HEK293T (cell line): Measurements from ENCODE around the gene CHRNA10.

Experiments used
- CTCF ChIA-PET: fragments of 350-600 bp; formaldehyde crosslinking; extraction: SDS; loops from one replicate; lab custom pipeline; 2021; ENCODE audit warnings: antibody characterized with exemption, inconsistent platforms; lab: Yijun Ruan, JAX
- POLR2A ChIA-PET: fragments of 350-600 bp; formaldehyde crosslinking; extraction: SDS; loops from one replicate; lab custom pipeline; 2020; ENCODE audit warnings: antibody characterized with exemption, inconsistent platforms; lab: Yijun Ruan, JAX
- DNase-seq: peaks from one replicate; pipeline ENCODE4 v3.0.0; 2012; ENCODE audit warnings: mixed read lengths; ENCODE audit errors: extremely low spot score
- ARNT ChIP-seq: fragments of 450-650 bp; IDR thresholded peaks from 2 replicates; pipeline ENCODE4 v1.6.1; 2017; ENCODE audit warnings: mild to moderate bottlenecking
- BHLHE40 ChIP-seq: fragments of 450-650 bp; IDR thresholded peaks from 2 replicates; pipeline ENCODE4 v1.6.1; 2016; ENCODE audit warnings: mild to moderate bottlenecking, moderate library complexity, borderline replicate concordance
- CTBP1 ChIP-seq: fragments of 450-650 bp; IDR thresholded peaks from 2 replicates; pipeline ENCODE4 v1.6.1; 2016; ENCODE audit warnings: borderline replicate concordance
- ELF4 ChIP-seq: fragments of 450-650 bp; IDR thresholded peaks from 2 replicates; pipeline ENCODE4 v1.6.1; 2017; ENCODE audit warnings: antibody characterized with exemption
- FOXA1 ChIP-seq: fragments of 450-650 bp; IDR thresholded peaks from 2 replicates; pipeline ENCODE4 v1.6.1; 2016; ENCODE audit warnings: mild to moderate bottlenecking
- FOXK2 ChIP-seq: fragments of 450-650 bp; IDR thresholded peaks from 2 replicates; pipeline ENCODE4 v1.6.1; 2016; ENCODE audit warnings: mild to moderate bottlenecking
- FOXM1 ChIP-seq: fragments of 450-650 bp; IDR thresholded peaks from 2 replicates; pipeline ENCODE4 v1.6.1; 2017; ENCODE audit warnings: mild to moderate bottlenecking, borderline replicate concordance
- HDGF ChIP-seq: fragments of 450-650 bp; IDR thresholded peaks from 2 replicates; pipeline ENCODE4 v1.6.1; 2017; ENCODE audit warnings: antibody characterized with exemption, borderline replicate concordance
- L3MBTL2 ChIP-seq: fragments of 450-650 bp; conservative IDR thresholded peaks from 2 replicates; pipeline ENCODE4 v1.6.1; 2016; ENCODE audit warnings: mild to moderate bottlenecking
- LEF1 ChIP-seq: fragments of 450-650 bp; IDR thresholded peaks from 2 replicates; pipeline ENCODE4 v1.6.1; 2017; ENCODE audit warnings: mild to moderate bottlenecking, borderline replicate concordance
- NFRKB ChIP-seq: fragments of 450-650 bp; IDR thresholded peaks from 2 replicates; pipeline ENCODE4 v1.6.1; 2016; ENCODE audit warnings: mild to moderate bottlenecking, moderate library complexity
- PKNOX1 ChIP-seq: fragments of 450-650 bp; IDR thresholded peaks from 2 replicates; pipeline ENCODE4 v1.6.1; 2016
- SP1 ChIP-seq: fragments of 450-650 bp; IDR thresholded peaks from 2 replicates; pipeline ENCODE4 v1.6.1; 2017
- SUZ12 ChIP-seq: fragments of 450-650 bp; IDR thresholded peaks from 2 replicates; pipeline ENCODE4 v1.6.1; 2016; ENCODE audit warnings: mild to moderate bottlenecking
- TARDBP ChIP-seq: fragments of 450-650 bp; IDR thresholded peaks from 2 replicates; pipeline ENCODE4 v1.6.1; 2016
- ZNF384 ChIP-seq: fragments of 450-650 bp; IDR thresholded peaks from 2 replicates; pipeline ENCODE4 v1.6.1; 2016

The CHRNA10 gene

DNA sequence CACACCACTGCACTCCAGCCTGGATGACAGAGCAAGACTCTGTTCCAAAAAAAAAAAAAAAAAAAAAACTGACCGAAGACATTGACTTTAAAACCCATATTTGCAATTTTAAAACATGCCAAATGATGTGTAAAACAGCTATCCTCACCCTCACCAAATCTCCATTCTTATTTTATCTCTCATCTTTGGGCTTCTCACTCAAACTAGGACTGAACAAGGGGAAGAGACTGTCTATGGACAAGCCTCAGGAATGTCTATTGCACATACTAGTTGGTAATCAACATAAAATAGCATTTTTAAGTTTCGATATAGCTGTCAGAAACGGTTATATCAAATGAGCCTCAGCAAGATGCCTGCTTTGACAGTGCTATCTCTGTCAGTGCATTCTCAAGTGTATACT is 7.9 kb upstream of the CHRNA10 start:
- CTCF ChIA-PET, result no interaction called here
- POLR2A ChIA-PET, result no interaction called here
- TF ChIP-seq ELF4, result no peak
- TF ChIP-seq FOXA1, result no peak
- no peak for TF ChIP-seq CTBP1
- TF ChIP-seq TARDBP, result no peak
- TF ChIP-seq NFRKB, result no peak
- TF ChIP-seq SUZ12, result no peak
- no peak for TF ChIP-seq ZNF384
- TF ChIP-seq LEF1, result no peak
- TF ChIP-seq L3MBTL2, result no peak
- TF ChIP-seq PKNOX1, result no peak
- TF ChIP-seq BHLHE40, result no peak
- no peak for TF ChIP-seq FOXM1
- no peak for TF ChIP-seq SP1
- no peak for TF ChIP-seq HDGF
- TF ChIP-seq ARNT, result no peak
- TF ChIP-seq FOXK2, result no peak
- no peak for DNase-seq

- CTCF ChIA-PET, result no interaction called here
- POLR2A ChIA-PET, result no interaction called here
- DNase-seq, result no peak
- TF ChIP-seq ZNF384, result no peak
- TF ChIP-seq FOXK2, result no peak
- TF ChIP-seq ELF4, result no peak
- TF ChIP-seq ARNT, result no peak
- TF ChIP-seq TARDBP, result no peak
Observed at GRCh38 chr11:3675971-3676370, 4.8 kb upstream of the CHRNA10 start.

GRCh38 chr11:3674189-3674588 is 3.0 kb upstream of the CHRNA10 start:
- DNase-seq, result no peak
- ChIA-PET CTCF (no interaction called here), POLR2A (no interaction called here)
- no peak for TF ChIP-seq SUZ12
- no peak for TF ChIP-seq ELF4
- no peak for TF ChIP-seq FOXK2
- no peak for TF ChIP-seq NFRKB
- TF ChIP-seq SP1, result no peak
- TF ChIP-seq PKNOX1, result no peak
- no peak for TF ChIP-seq BHLHE40
- no peak for TF ChIP-seq TARDBP
- no peak for TF ChIP-seq FOXM1
- TF ChIP-seq LEF1, result no peak
- no peak for TF ChIP-seq ARNT
- TF ChIP-seq HDGF, result no peak
- TF ChIP-seq L3MBTL2, result no peak
- no peak for TF ChIP-seq CTBP1
- TF ChIP-seq FOXA1, result no peak

DNA sequence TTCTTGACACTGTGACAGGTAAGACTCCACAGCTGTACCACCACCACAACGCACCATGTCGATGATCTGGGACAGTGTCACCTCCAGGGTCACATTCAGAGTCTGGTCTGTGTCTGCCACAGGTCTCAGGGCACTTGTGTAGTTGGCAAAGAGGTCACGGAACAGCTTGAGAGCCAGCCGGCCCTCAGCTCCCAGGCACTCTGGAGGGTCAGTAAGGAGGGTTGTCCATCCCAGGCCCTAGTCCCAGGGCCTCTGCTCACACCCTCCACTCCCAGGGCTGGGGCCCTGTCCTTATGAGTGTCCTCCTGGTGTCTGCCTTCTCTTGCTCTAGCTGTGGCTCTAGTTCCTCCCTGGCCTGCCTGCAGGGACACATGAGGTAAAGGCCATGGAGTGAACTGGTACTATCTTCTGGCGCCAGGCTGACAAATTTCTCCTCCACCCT is 1.4 kb downstream of the CHRNA10 start:
- ChIA-PET POLR2A (no interaction called here), CTCF (no interaction called here)
- TF ChIP-seq LEF1, result no peak
- no peak for TF ChIP-seq L3MBTL2
- no peak for TF ChIP-seq FOXM1
- no peak for TF ChIP-seq TARDBP
- TF ChIP-seq ZNF384, result no peak
- no peak for TF ChIP-seq HDGF
- no peak for DNase-seq

DNA sequence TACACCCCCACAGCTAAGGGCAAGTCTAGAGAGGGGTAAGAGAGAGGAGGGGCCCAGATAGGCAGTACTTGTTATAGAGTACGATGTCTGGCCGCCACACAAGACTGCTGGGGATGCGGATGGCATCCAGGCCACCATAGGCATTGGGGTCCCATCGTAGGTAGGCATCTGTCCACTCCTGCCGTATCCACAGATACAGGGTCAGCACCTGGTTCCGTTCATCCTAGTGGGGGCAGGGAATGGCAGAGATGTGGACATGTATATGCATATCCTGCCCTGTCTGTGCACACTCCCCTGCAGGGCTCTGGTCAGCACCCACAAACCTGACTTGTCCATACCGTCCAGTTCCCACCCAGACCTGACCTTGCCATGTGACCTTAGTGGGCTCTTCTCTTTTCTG is 2.1 kb downstream of the CHRNA10 start:
- CTCF ChIA-PET, result no interaction called here
- TF ChIP-seq FOXA1 (no peak), SUZ12 (no peak), PKNOX1 (no peak), BHLHE40 (no peak), L3MBTL2 (no peak), FOXM1 (no peak), CTBP1 (no peak), ELF4 (no peak), ZNF384 (no peak)
- DNase-seq, result no peak
- POLR2A ChIA-PET, result no interaction called here

GRCh38 chr11:3667149-3668035 is 3.8 kb downstream of the CHRNA10 start:
- ChIA-PET POLR2A (no interaction called here), CTCF (no interaction called here)
- TF ChIP-seq PKNOX1 (no peak), NFRKB (no peak), ZNF384 (no peak), CTBP1 (no peak), FOXA1 (no peak), TARDBP (no peak), ELF4 (no peak), SP1 (no peak), SUZ12 (no peak), BHLHE40 (no peak), LEF1 (no peak), ARNT (no peak)
- no peak for DNase-seq
